Posterior cingulate gyrus (tissue), 11 donors: Measurements from ENCODE around the gene BEX3.
"Not testable (repeated sequence)": the region's sequence is repeated elsewhere in the genome, so short reads cannot be mapped to it uniquely, and the experiment has no call there.

ENCODE experiments used
- DNase-seq, 10 donors: peaks; one replicate each; pipeline versions ENCODE4 v3.0.0 to v3.0.0-alpha.2; 2020 to 2021; ENCODE audit warnings: mixed read lengths in 3 of 10
- intact Hi-C: fragments of 100-400 bp; cut with DNase I; formaldehyde crosslinking; loops from one replicate; pipeline ENCODE4 v1.15.1; 2023

BEX3 gene

DNA sequence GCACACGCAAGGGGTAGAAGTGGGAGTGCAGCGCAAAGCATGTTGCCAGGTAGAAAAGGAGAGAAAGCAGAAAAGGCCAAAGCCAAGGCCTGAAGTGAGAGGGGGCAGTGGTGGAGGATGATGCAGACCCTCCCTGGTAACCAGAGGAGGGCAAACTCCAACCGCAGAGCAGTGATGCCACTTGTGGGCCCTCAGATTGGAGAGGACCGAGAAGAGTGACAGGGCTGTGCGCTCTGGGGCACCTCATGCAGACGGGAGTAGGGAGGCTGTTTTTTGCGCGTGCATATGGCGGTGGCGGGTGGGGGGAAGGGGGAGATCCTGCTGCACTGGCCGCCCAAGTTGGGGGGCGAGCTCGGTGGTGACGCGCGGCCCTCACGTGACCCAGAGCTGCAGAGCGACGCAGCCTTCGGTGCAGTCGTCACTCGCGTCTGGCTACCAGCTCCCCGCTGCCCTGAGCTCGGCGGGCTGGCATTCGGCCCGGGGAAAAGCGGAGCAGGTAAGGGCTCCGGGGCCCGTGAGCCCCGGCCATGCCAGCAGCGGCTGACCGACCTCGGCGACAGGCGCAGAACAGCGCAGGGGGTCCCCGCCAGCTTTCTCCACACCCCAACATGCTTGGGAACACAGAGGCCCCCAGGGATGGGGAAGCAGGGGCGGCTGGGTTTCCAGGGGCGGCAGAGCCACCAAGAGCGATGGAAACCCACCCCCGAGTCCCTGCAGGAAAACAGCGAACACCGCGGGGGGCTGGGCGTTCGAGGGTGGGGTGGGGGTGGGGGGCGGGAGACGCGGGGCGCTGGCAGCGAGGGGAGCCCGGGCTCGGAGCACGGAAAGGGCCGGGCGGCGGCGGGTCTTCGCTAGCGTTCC lies at the start of gene BEX3:
Gene BEX3 (plus strand): TSS at position 421 of the 861 bp plus-strand sequence. CDS start 984 bp downstream, outside the sequence.
- peak; percentile 44 to 96 (median 71) for DNase-seq
- intact Hi-C loops, result loop anchor here (10.0 kb wide), 1 partner anchor 88 kb away; no protein-coding TSS in a partner anchor

GRCh38 chrX:103329991-103330390 lies 46.3 kb upstream of the BEX3 start, which contains the start of gene TCEAL7:
TSS of gene TCEAL7 (plus strand) at chrX:103330239. CDS start at chrX:103331404, 1,165 bp downstream.
- intact Hi-C loops, result no loop called here
- DNase-seq, result peak; percentile 44 to 95 (median 68)

DNA sequence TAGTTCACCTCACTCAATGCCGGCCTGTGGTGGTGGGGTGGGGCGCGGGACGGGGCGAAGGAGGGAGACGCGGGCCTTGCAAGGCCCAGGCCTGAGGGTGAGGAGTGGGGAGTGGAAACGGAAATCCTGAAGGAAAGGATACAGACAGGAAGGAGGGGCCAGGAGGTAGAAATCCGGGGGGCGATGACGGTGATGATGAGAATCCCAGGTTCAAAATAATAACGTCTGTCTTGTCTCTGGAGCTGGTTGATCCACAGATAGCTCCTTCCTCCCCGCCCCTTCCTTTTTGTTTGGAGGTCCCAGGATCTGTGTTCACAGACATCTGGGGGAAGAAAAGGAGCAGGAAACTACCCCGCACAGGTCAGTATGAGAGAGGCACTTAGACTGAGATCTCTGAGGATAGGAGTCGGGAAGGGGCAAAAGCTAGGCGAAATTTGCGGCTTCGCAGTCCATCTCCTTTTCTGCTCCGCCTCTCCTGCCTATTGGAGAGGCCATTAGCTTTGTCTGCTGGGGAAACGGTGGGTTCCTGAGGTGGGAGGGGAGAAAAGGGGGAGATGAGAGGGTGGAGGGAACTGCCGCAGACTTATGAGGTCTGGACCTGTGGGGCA lies 45.6 kb upstream of the BEX3 start:
- intact Hi-C loops, result no loop called here

DNA sequence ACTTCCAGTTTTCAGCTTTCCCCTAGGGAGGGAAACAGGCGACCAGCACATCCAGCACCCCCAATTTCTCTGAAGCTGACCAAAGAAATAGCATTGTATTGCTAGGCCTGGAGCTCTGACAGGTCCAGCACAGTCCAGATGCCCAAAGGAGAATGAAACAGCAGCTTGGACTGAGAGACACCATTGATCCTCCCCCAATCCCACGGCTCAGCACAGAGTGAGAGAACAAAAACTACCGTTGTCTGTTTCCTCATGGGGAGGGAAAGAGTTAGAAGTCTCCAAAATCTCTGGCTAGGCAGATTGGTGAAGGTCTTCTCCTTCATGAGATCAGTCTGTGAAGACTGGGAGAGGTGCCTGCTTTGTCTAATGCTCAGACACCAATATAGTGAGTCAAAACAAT lies 37.7 kb upstream of the BEX3 start:
- intact Hi-C loops, result no loop called here
- DNase-seq, result peak in 2 of 10 donors; percentile 21 to 80

More for the DNA sequence above, 45.6 kb upstream of the BEX3 start:
- DNase-seq, result peak in 3 of 10 donors; percentile 14 to 53 (median 18)

DNA sequence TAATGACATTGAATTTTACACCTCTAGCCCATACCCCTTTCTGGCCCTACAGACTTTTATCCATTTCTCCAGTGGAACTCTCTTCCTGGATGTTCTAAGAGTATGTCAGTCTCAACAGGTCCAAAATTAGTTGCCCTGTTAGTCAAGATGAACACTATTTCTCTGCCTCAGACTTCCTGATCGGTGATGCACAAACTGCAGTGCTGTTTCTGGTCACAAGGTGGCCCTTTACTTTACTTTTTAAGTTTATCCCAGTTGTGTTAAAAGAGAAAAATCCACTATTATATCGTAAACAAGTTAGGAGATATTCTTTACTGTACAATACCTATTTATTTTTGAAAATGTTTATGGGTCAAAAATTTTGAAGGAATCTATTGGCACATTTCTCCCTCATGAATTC lies 33.2 kb upstream of the BEX3 start:
- intact Hi-C loops, result loop anchor here (1.0 kb wide), 1 partner anchor 121 kb away; no protein-coding TSS in a partner anchor
- peak in 4 of 10 donors; percentile 17 to 38 (median 30) for DNase-seq

- intact Hi-C loops, result no loop called here
- DNase-seq, result no peak
These were observed 31.7 kb upstream of the BEX3 start for GRCh38 chrX:103344606-103345005.

DNA sequence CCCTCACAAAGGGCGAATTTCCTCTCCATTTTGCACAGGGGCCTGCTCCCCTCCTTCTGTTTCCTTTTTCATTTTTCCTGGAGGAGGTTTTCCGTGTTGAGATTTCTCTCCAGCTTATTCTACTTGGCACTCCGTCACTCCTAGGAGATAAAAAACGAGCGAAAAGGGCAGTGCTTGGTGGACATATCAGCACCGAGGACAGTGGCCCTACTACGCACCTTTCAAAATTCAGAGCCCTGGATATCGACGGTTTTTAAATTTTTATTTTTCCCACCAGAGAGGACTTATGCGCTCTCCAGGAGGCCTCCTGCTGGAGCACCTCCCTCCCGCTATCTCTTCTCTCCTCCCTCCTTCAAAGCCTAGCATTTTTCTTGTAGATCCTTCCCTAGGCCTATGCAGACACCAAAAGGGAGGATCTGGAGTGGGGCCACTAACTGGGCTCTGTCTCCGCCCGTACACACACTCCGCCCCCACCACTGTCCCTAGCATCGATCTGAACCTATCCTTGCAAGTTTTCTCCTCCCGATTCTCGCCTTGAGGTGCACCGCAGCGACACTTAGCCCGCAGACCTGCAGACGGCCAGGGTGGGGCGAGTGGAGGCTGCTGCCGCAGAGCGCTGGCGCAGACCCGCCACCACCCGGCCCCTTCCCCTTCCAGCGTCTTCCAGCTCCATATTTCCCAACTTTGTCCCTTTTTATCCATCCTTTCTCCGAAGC lies 28.5 kb upstream of the BEX3 start:
- peak in 1 of 10 donors; percentile 58 for DNase-seq
- intact Hi-C loops, result no loop called here

GRCh38 chrX:103356130-103356798 lies 20.1 kb upstream of the BEX3 start, which contains the start of gene TCEAL9:
TSS of gene TCEAL9 (plus strand) at chrX:103356506. CDS start at chrX:103357685, 1,179 bp downstream.
- peak in 8 of 10 donors; percentile 32 to 92 (median 52) for DNase-seq
- intact Hi-C loops, result no loop called here

- peak in 4 of 10 donors; percentile 21 to 43 (median 25) for DNase-seq
- intact Hi-C loops, result no loop called here
These were observed 19.5 kb upstream of the BEX3 start for GRCh38 chrX:103356858-103357257.

GRCh38 chrX:103357871-103358270 lies 18.5 kb upstream of the BEX3 start:
- intact Hi-C loops, result no loop called here

GRCh38 chrX:103359605-103360004 lies 16.7 kb upstream of the BEX3 start:
- DNase-seq, intact Hi-C loops: not testable (repeated sequence)

More at GRCh38 chrX:103357871-103358270, 18.5 kb upstream of the BEX3 start:
- DNase-seq, result no peak

- no peak for DNase-seq
- intact Hi-C loops, result no loop called here
These were observed 16.2 kb upstream of the BEX3 start for GRCh38 chrX:103360092-103360491.

- intact Hi-C loops, result no loop called here
- no peak for DNase-seq
These were observed 15.4 kb upstream of the BEX3 start for GRCh38 chrX:103360916-103361315.

DNA sequence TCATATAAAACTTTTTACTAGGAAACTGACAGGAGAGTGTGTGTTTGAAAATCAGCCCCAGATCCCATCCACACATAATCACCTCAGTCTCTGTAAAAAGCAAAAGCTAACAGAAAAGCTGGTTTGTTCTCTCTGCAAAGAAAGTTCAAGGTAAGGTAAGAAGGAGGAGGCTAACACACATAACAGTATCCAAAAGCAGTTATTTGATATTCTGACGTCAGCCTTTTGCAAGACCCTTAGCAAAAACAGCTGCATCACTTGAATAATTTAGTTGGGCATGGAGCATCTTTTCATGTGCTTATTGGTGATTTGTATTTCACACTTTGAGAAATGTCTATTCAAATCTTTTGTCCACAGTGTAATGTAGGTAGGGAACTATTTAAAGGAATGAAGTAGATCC lies 14.5 kb upstream of the BEX3 start:
- intact Hi-C loops, result no loop called here

GRCh38 chrX:103362474-103362873 lies 13.9 kb upstream of the BEX3 start:
- intact Hi-C loops, result no loop called here
- DNase-seq, result no peak

More for the DNA sequence above, 14.5 kb upstream of the BEX3 start:
- DNase-seq, result no peak

DNA sequence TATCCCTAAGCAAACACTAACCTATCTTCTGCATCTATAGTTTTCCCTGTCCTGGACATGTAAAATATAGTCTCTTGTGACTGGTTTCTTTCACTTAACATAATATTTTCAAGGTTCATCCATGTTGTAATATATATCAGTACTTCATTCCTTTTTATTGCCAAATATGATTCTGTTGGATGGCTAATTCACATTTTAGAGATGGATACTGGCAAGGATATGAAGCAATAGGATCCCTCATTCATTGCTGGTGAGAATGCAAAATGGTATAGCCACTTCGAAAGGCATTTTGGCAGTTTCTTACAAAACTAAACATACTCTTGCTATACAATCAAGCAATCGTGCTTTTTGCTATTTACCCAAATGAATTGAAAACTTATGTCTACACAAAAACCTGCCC lies 13.3 kb upstream of the BEX3 start:
- intact Hi-C loops, result no loop called here
- DNase-seq, result no peak

DNA sequence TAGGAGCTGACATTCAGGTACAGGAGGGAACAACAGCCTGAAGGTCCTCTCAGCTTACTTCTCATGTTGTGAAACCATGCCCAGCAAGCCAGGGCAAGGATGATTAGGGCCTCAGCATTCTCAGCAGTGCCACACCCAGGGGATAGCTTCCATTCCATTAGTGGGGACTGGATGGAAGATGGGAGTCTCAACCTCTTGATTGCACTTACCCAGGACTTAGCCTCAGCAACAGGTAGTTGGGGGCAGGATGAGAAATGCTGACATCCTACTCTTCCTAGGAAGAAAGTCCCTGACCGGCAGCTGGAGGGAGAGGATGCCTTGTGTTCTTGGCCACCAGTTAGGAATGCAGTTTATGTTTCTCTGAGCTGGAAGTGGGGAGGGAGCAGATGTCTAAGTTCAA lies 8.8 kb upstream of the BEX3 start:
- no peak for DNase-seq
- intact Hi-C loops, result no loop called here

GRCh38 chrX:103369479-103369878 lies 6.9 kb upstream of the BEX3 start:
- DNase-seq, result no peak

GRCh38 chrX:103372886-103373285 lies 3.5 kb upstream of the BEX3 start:
- no peak for DNase-seq
- intact Hi-C loops, result loop anchor here (10.0 kb wide), 1 partner anchor 92 kb away; no protein-coding TSS in a partner anchor

More at GRCh38 chrX:103369479-103369878, 6.9 kb upstream of the BEX3 start:
- intact Hi-C loops, result no loop called here

DNA sequence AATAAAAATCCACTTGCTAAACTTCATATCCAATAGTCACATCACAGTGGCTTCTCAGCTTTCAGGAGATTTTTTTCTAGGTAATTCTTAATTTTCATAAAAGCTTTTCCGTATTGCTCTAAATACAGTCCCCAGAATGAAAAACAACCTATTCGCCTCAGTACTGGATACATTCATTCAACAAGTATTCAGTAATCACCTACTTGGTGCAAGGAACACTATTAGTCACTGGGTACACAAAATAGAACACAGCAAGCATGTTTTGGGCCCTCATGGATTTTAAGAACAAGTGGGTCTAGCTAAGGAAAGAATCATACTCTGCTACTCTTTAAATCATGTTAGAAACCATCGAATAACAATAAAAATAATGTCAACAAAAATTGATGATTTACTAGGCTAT lies 2.8 kb upstream of the BEX3 start:
- DNase-seq, result no peak
- intact Hi-C loops, result loop anchor here (10.0 kb wide), 1 partner anchor 91 kb away; no protein-coding TSS in a partner anchor
